ENCODE results near the gene MTREX. TPM values are rescaled to one million over a fixed set of nuclear protein-coding genes. Genes with fewer than 3 reads are reported as not detected.

Gene MTREX
- polyA plus RNA-seq, 2 of the 4 experiments (the other 2 are of a cell fraction): 74.8 to 99.8 TPM

DNA sequence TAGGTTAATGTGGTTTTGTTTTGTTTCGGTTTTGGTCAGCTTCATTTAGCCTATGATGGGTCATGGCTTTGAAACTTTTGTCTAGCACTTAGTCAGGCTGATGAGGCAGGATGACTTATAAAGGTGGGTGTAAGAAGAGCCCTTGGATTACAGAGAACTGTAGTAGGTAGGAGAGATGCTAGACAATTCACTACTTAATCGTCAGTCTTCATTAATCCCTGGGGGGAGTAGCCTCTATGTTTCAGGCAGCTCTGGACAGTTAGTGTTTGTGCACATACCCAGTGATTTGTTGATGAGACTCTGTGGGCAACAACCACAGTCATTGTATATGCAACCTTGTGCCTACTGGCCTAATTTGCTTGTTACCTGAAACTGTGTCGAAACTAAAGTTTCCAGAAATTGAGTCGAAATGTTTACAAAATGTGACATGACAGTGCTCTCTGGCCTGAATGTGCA is 113.3 kb downstream of the MTREX start:
- no peak for ATAC-seq
- ChIA-PET POLR2A (no interaction called here), CTCF (no interaction called here)
- H3K27ac ChIP-seq: no peak overlapping the region
- no peak for FAIRE-seq
- no peak overlapping the region for H3K4me2 ChIP-seq
- 90% methylated on average over 4 of the region's 4 CpGs for WGBS (ENCODE audit: missing lambda C conversion rate)
- TF ChIP-seq KDM5A (IDR thresholded peaks at IDR 0.05) (no peak), JUN (IDR thresholded peaks at IDR 0.05) (no peak), KDM1A (IDR thresholded peaks at IDR 0.05; ENCODE audit: low read depth) (no peak), CHD2 (IDR thresholded peaks at IDR 0.05; ENCODE audit: low read length, partially characterized antibody) (no peak), FOSB (CRISPR knock-in tag; IDR thresholded peaks at IDR 0.05) (no peak), ZNF302 (CRISPR knock-in tag; IDR thresholded peaks at IDR 0.05) (no peak), RNF2 (IDR thresholded peaks at IDR 0.05; ENCODE audit: borderline replicate concordance, low read depth) (no peak), NPAS2 (CRISPR knock-in tag; IDR thresholded peaks at IDR 0.05; ENCODE audit: borderline replicate concordance) (no peak), MAFK (IDR thresholded peaks at IDR 0.05; ENCODE audit: partially characterized antibody) (no peak), GATA3 (IDR thresholded peaks at IDR 0.05; ENCODE audit: borderline replicate concordance) (no peak), POLR2A (IDR thresholded peaks at IDR 0.05; ENCODE audit: low read length) (no peak), ZC3H11A (IDR thresholded peaks at IDR 0.05) (no peak), MYC (IDR thresholded peaks at IDR 0.05; ENCODE audit: borderline replicate concordance, low read length) (no peak), ESRRA (IDR thresholded peaks at IDR 0.05; ENCODE audit: borderline replicate concordance, low read length) (no peak), RARB (CRISPR knock-in tag; IDR thresholded peaks at IDR 0.05) (no peak), JUNB (IDR thresholded peaks at IDR 0.05) (no peak), EHMT2 (IDR thresholded peaks at IDR 0.05; ENCODE audit: low read depth) (no peak), ZFP36 (IDR thresholded peaks at IDR 0.05; ENCODE audit: borderline replicate concordance, partially characterized antibody) (no peak)
- TF ChIP-seq, protein P1, sequence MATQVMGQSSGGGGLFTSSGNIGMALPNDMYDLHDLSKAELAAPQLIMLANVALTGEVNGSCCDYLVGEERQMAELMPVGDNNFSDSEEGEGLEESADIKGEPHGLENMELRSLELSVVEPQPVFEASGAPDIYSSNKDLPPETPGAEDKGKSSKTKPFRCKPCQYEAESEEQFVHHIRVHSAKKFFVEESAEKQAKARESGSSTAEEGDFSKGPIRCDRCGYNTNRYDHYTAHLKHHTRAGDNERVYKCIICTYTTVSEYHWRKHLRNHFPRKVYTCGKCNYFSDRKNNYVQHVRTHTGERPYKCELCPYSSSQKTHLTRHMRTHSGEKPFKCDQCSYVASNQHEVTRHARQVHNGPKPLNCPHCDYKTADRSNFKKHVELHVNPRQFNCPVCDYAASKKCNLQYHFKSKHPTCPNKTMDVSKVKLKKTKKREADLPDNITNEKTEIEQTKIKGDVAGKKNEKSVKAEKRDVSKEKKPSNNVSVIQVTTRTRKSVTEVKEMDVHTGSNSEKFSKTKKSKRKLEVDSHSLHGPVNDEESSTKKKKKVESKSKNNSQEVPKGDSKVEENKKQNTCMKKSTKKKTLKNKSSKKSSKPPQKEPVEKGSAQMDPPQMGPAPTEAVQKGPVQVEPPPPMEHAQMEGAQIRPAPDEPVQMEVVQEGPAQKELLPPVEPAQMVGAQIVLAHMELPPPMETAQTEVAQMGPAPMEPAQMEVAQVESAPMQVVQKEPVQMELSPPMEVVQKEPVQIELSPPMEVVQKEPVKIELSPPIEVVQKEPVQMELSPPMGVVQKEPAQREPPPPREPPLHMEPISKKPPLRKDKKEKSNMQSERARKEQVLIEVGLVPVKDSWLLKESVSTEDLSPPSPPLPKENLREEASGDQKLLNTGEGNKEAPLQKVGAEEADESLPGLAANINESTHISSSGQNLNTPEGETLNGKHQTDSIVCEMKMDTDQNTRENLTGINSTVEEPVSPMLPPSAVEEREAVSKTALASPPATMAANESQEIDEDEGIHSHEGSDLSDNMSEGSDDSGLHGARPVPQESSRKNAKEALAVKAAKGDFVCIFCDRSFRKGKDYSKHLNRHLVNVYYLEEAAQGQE (IDR thresholded peaks at IDR 0.05): no peak
- TF ChIP-seq, protein P2, sequence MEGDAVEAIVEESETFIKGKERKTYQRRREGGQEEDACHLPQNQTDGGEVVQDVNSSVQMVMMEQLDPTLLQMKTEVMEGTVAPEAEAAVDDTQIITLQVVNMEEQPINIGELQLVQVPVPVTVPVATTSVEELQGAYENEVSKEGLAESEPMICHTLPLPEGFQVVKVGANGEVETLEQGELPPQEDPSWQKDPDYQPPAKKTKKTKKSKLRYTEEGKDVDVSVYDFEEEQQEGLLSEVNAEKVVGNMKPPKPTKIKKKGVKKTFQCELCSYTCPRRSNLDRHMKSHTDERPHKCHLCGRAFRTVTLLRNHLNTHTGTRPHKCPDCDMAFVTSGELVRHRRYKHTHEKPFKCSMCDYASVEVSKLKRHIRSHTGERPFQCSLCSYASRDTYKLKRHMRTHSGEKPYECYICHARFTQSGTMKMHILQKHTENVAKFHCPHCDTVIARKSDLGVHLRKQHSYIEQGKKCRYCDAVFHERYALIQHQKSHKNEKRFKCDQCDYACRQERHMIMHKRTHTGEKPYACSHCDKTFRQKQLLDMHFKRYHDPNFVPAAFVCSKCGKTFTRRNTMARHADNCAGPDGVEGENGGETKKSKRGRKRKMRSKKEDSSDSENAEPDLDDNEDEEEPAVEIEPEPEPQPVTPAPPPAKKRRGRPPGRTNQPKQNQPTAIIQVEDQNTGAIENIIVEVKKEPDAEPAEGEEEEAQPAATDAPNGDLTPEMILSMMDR (IDR thresholded peaks at IDR 0.05): no peak
- DNase-seq (ENCODE audit: low read depth in 1 of 2, low spot score in 1 of 2): no peak
- H3K4me3 ChIP-seq: no peak overlapping the region
- no peaks in the 10 kb centered on the region for H3K9me3 ChIP-seq
- H3K4me1 ChIP-seq: peaks cover 11% of the 10 kb centered on the region; the same call in 2 of the 3 replicates

DNA sequence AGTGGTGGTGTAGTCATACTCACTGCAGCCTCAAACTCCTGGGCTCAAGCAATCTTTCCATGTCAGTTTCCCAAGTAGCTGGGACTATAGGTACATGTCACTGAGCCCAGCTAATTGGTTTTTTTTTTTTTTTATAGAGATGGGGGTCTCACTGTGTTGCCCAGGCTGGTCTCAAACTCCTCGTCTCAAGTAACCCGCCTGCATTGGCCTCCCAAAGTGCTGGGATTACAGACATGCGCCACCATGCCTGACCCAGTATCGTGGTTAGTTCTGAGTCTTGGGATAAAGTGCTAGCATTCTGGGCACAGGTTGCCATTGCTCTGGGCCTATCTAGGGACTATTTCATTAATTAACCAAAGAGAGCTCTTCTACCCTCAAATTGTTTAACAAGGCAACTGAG is 118.7 kb downstream of the MTREX start:
- Histone ChIP-seq H3K27ac (no peak overlapping the region), H3K4me3 (no peak overlapping the region), H3K4me1 (peaks cover 6% of the 10 kb centered on the region; the same call in 1 of the 3 replicates), H3K4me2 (no peak overlapping the region), H3K9me3 (peaks cover 7% of the 10 kb centered on the region)
- FAIRE-seq (no peak), DNase-seq (ENCODE audit: low read depth in 1 of 2, low spot score in 1 of 2) (no peak), ATAC-seq (no peak)
- no peak for TF ChIP-seq POLR2A (IDR thresholded peaks at IDR 0.05; ENCODE audit: low read length)
- no peak for TF ChIP-seq HDAC2 (IDR thresholded peaks at IDR 0.05)
- TF ChIP-seq RAD21 (conservative IDR thresholded peaks at IDR 0.05 in 1 of 2, IDR thresholded peaks at IDR 0.05 in 1 of 2): no peak
- TF ChIP-seq SREBF2 (IDR thresholded peaks at IDR 0.05): no peak
- TF ChIP-seq, protein P3, sequence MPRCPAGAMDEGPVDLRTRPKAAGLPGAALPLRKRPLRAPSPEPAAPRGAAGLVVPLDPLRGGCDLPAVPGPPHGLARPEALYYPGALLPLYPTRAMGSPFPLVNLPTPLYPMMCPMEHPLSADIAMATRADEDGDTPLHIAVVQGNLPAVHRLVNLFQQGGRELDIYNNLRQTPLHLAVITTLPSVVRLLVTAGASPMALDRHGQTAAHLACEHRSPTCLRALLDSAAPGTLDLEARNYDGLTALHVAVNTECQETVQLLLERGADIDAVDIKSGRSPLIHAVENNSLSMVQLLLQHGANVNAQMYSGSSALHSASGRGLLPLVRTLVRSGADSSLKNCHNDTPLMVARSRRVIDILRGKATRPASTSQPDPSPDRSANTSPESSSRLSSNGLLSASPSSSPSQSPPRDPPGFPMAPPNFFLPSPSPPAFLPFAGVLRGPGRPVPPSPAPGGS (IDR thresholded peaks at IDR 0.05): no peak
- TF ChIP-seq, protein P4, sequence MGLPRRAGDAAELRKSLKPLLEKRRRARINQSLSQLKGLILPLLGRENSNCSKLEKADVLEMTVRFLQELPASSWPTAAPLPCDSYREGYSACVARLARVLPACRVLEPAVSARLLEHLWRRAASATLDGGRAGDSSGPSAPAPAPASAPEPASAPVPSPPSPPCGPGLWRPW (IDR thresholded peaks at IDR 0.05): no peak
- TF ChIP-seq FOXS1 (CRISPR knock-in tag; IDR thresholded peaks at IDR 0.05): no peak
- TF ChIP-seq MAZ (IDR thresholded peaks at IDR 0.05; ENCODE audit: borderline replicate concordance, low read depth, low read length): no peak
- 86% methylated on average over 4 of the region's 4 CpGs for WGBS (ENCODE audit: missing lambda C conversion rate)
- ChIA-PET CTCF (interaction anchor here (0.6 to 1.2 kb wide), 3 partner anchors 20 to 265 kb away, joined by 3 to 4 read pairs (median 3); partner anchors contain the start of gene PLPP1), POLR2A (no interaction called here)
